Gastrocnemius medialis (tissue), 4 donors: ENCODE measurements around the gene RGMA. TPM values are rescaled to one million over a fixed set of nuclear protein-coding genes. Genes with fewer than 3 reads are reported as not detected.

Experiments
- ATAC-seq, 2 donors: fragments of 150-250 bp; one replicate each; pipeline ENCODE4 v1.9.1; 2016
- DNase-seq, 2 donors: peaks; one replicate each; pipeline ENCODE4 v3.0.0-alpha.2; 2019
- H3K27ac ChIP-seq, 4 donors: fragments of 200-600 bp; sonication (generic); 1 replicate in 1 of 4; 2 replicates in 3 of 4; pipeline ENCODE4 v1.5.1; 2016 to 2018; ENCODE audit warnings: mild to moderate bottlenecking in 2 of 4, moderate library complexity in 1 of 4
- H3K27me3 ChIP-seq, 3 donors: fragments of 200-600 bp; sonication (generic) in 2 of 3; 1 replicate in 1 of 3; 2 replicates in 2 of 3; pipeline versions ENCODE4 v1.5.1 to v1.6.0; 2016 to 2019; ENCODE audit warnings: mild to moderate bottlenecking in 1 of 3, moderate library complexity in 1 of 3
- H3K36me3 ChIP-seq, 2 donors: fragments of 200-600 bp; sonication (generic) in 1 of 2; one replicate each; pipeline ENCODE4 v1.5.1; 2017 to 2018
- H3K4me1 ChIP-seq, 2 donors: fragments of 200-600 bp; sonication (generic) in 1 of 2; one replicate each; pipeline ENCODE4 v1.5.1; 2016 to 2017; ENCODE audit warnings: mild to moderate bottlenecking in 2 of 2
- H3K4me3 ChIP-seq, 4 donors: fragments of 200-600 bp; sonication (generic) in 3 of 4; 1 replicate in 1 of 4; 2 replicates in 3 of 4; pipeline ENCODE4 v1.5.1; 2016 to 2019; ENCODE audit warnings: mild to moderate bottlenecking in 2 of 4
- H3K9me3 ChIP-seq, 3 donors: fragments of 200-600 bp; sonication (generic) in 2 of 3; 1 replicate in 1 of 3; 2 replicates in 2 of 3; pipeline ENCODE4 v1.5.1; 2016 to 2019
- CTCF ChIP-seq, 5 experiments: fragments of 450-650 bp in 3 of 5; fragments of 200-600 bp in 2 of 5; sonication (generic) in 2 of 5; IDR thresholded peaks in 4 of 5; conservative IDR thresholded peaks in 1 of 5; 1 replicate in 4 of 5; 2 replicates in 1 of 5; pipeline ENCODE4 v1.5.1; 2016 to 2019; ENCODE audit warnings: antibody characterized with exemption in 5 of 5, mild to moderate bottlenecking in 3 of 5, moderate library complexity in 3 of 5
- POLR2A ChIP-seq, 2 donors: fragments of 450-650 bp; IDR thresholded peaks; one replicate each; pipeline ENCODE4 v1.6.1; 2017; ENCODE audit warnings: antibody characterized with exemption in 2 of 2, mild to moderate bottlenecking in 2 of 2, moderate library complexity in 2 of 2
- in situ Hi-C, 4 donors: fragments of 200-750 bp; cut with MboI; loops; one replicate each; pipeline versions ENCODE4 v1.15.0 to v1.8.0; 2017; ENCODE audit warnings: low sequenced_read_pairs in 4 of 4
- intact Hi-C: fragments of 100-400 bp; cut with DNase I; formaldehyde crosslinking; loops from one replicate; pipeline ENCODE4 v1.15.1; 2023; ENCODE audit warnings: low total_unique reads
- total RNA-seq, 4 donors: library from RNA; depleted of rRNA; stranded (reverse); fragments of >200 nt; gene quantifications; one replicate each; pipeline versions ENCODE4 v1.1.0 to v1.2.3, GENCODE V29; 2016

Gene RGMA
- total RNA-seq, 4 donors from 2014 or later = 150 to 290 (median 184) TPM

GRCh38 chr15:93046721-93047120 is 42.3 kb downstream of the RGMA start:
- no peaks in the 10 kb centered on the region for H3K27me3 ChIP-seq
- ATAC-seq (no peak), DNase-seq (no peak)
- no peak overlapping the region for H3K4me3 ChIP-seq
- no peak overlapping the region for H3K27ac ChIP-seq
- no peaks in the 10 kb centered on the region for H3K9me3 ChIP-seq
- intact Hi-C loops = no loop called here
- peaks cover 2 to 9% of the 10 kb centered on the region in 2 donors for H3K4me1 ChIP-seq
- no peak for TF ChIP-seq CTCF (IDR thresholded peaks at IDR 0.05 in 4 of 5, conservative IDR thresholded peaks at IDR 0.05 in 1 of 5)
- no peak for TF ChIP-seq POLR2A (IDR thresholded peaks at IDR 0.05)
- in situ Hi-C loops = loop anchor here in 2 of 4 donors (25.0 kb wide), 2 partner anchors 941 to 1266 kb away; no protein-coding TSS in a partner anchor
- H3K36me3 ChIP-seq = peaks cover 4 to 74% of the 10 kb centered on the region in 2 donors

- peaks cover 4 to 68% of the 10 kb centered on the region in 2 donors for H3K36me3 ChIP-seq
- TF ChIP-seq POLR2A (IDR thresholded peaks at IDR 0.05) = no peak
- TF ChIP-seq CTCF (IDR thresholded peaks at IDR 0.05 in 4 of 5, conservative IDR thresholded peaks at IDR 0.05 in 1 of 5) = no peak
- ATAC-seq (no peak), DNase-seq (no peak)
- in situ Hi-C loops = loop anchor here in 2 of 4 donors (25.0 kb wide), 2 partner anchors 941 to 1266 kb away; no protein-coding TSS in a partner anchor
- no peak overlapping the region for H3K4me3 ChIP-seq
- intact Hi-C loops = no loop called here
- peaks cover 2 to 9% of the 10 kb centered on the region in 2 donors for H3K4me1 ChIP-seq
- H3K9me3 ChIP-seq = no peaks in the 10 kb centered on the region
- no peak overlapping the region for H3K27ac ChIP-seq
- H3K27me3 ChIP-seq = no peaks in the 10 kb centered on the region
These were observed 42.9 kb downstream of the RGMA start for GRCh38 chr15:93046120-93046519.

- no peaks in the 10 kb centered on the region for H3K27me3 ChIP-seq
- ATAC-seq (no peak), DNase-seq (no peak)
- H3K4me3 ChIP-seq = no peak overlapping the region
- TF ChIP-seq CTCF (IDR thresholded peaks at IDR 0.05 in 4 of 5, conservative IDR thresholded peaks at IDR 0.05 in 1 of 5) (no peak), POLR2A (IDR thresholded peaks at IDR 0.05) (no peak)
- H3K4me1 ChIP-seq = peaks cover 2 to 9% of the 10 kb centered on the region in 2 donors
- no peaks in the 10 kb centered on the region for H3K9me3 ChIP-seq
- in situ Hi-C loops = loop anchor here in 2 of 4 donors (25.0 kb wide), 2 partner anchors 942 to 1267 kb away; no protein-coding TSS in a partner anchor
- peaks cover 4 to 60% of the 10 kb centered on the region in 2 donors for H3K36me3 ChIP-seq
- intact Hi-C loops = no loop called here
- H3K27ac ChIP-seq = no peak overlapping the region
These were observed 43.7 kb downstream of the RGMA start for GRCh38 chr15:93045191-93045785.

GRCh38 chr15:93044301-93045190 is 44.5 kb downstream of the RGMA start:
- Histone ChIP-seq H3K4me3 (no peak overlapping the region), H3K4me1 (peaks cover 2 to 9% of the 10 kb centered on the region in 2 donors), H3K9me3 (no peaks in the 10 kb centered on the region), H3K27ac (no peak overlapping the region), H3K36me3 (peaks cover 4 to 55% of the 10 kb centered on the region in 2 donors), H3K27me3 (no peaks in the 10 kb centered on the region)
- ATAC-seq = no peak
- intact Hi-C loops (no loop called here), in situ Hi-C loops (loop anchor here in 2 of 4 donors (25.0 kb wide), 2 partner anchors 943 to 1268 kb away; no protein-coding TSS in a partner anchor)
- TF ChIP-seq POLR2A (IDR thresholded peaks at IDR 0.05) (no peak), CTCF (IDR thresholded peaks at IDR 0.05 in 4 of 5, conservative IDR thresholded peaks at IDR 0.05 in 1 of 5) (no peak)
- DNase-seq = no peak
